Left hindlimb (tissue), 1 donor: ENCODE results near the gene ZNF521.

Experiments
- DNase-seq: peaks from one replicate; pipeline ENCODE4 v3.0.0-alpha.2; 2018

ZNF521 gene

GRCh38 chr18:25166113-25166512, 185.9 kb downstream of the ZNF521 start:
- DNase-seq = no peak

- no peak for DNase-seq
Observed at GRCh38 chr18:25164848-25165811, 186.8 kb downstream of the ZNF521 start.

DNA sequence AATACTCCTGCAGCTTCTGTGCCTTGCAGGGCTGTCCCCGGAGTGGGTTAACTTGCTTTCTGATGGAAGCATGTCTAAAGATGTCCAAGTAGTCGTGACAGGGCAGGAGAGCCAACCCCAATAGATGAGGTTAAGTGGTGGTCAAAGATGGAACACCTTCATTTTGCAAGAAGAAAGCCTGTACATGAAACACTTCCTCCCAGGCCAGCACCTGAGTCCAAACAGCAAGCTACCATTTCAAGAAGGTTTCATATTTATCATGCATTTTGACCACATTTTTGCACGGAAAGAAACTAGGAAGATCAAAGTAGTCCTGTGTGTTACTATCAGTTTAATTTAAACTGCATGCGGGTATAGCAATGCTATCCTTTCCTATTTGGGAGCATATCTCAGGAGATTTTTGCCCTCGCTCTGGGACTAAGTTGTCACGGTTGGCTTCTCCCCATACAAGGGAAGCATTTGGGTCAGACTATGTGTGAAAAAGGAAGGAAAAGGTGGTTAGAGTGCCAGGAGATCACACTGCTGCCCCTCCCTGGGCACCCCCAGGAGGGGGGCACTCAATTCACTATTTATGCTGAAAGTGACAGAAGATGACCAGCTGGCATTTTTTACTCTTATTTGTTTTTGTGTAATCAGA, 187.6 kb downstream of the ZNF521 start:
- no peak for DNase-seq

DNA sequence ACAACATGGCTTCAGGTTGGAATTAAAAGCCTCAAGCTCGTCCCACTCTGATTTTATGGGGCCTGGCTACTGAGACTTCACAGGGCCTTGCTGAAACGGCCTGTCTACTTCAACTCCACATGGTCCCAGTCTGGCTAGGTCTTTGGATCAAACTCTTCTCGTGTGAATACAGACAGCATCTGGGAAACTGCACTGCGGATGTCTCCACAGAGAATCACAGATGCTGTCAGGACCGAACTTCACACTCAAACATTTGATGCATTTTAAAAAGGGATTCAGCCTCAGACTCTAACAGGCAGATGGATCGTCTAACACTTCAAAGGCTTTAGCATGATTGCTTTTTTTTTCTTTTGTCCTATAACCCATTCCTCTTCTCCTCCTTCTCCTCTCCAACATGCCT, 198.5 kb downstream of the ZNF521 start:
- no peak for DNase-seq

DNA sequence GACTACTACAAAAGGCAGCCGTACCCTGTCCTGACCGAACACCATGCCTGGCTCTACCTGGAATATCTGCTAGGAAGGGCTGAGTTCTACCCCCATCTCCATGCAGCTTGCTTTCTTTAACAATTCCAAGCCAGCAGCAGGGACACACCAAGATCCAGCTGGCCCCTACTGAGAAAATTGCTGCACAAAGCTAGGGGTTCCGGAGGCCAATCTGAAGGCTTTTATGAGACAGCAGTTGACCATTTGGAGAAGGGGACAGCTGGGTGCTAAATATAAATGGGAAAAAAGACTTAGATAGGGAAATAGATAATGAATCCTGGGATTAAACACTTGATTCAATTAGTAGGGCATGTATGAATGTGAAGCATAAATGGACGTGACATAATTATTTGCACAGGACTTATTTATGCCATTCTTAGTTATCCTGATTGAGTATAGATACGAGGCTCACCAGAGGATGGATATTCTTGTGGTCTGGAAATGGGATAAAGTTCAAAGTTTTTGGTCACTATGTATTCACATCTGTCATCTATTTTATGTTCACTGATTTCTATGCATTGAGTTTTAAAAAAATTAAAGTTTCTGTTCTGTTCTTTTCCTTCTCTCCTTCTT, 204.0 kb downstream of the ZNF521 start:
- no peak for DNase-seq

GRCh38 chr18:25146512-25146910, 205.5 kb downstream of the ZNF521 start:
- no peak for DNase-seq

DNA sequence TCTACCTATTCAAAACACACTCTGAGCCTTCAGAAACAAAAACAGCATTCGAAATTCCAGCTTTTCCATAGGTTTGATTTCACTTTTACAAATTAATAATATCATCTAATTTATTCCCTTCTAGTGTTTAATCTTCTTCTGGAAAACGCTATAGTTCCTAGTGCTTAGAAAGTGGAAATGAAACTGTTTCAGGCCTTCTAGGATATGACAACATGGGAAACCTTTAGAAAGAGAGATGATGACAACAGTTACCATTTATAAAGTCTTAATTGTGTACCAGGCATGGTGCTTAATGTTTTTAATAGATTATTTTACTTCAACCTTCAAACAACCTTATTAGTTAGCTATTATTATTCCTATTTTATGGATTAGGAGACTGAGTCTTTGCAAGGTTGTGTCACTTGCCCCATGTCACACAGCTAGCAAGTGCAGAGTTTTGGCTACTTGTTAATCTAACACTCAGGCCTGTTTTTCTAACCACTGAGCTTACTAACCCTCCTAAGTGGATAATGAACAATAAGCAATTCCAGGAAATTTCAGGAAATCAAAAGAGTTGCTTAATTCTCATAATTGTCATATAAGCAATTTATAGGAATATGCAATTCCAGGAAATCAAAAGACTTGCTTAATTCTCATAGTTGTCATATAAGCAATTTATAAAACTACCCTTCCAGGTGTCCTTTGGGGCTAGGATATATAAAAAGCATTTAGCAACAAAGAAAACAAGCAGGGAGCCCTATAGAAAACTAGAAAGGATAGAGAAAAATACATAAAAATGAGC, 206.0 kb downstream of the ZNF521 start:
- no peak for DNase-seq

DNA sequence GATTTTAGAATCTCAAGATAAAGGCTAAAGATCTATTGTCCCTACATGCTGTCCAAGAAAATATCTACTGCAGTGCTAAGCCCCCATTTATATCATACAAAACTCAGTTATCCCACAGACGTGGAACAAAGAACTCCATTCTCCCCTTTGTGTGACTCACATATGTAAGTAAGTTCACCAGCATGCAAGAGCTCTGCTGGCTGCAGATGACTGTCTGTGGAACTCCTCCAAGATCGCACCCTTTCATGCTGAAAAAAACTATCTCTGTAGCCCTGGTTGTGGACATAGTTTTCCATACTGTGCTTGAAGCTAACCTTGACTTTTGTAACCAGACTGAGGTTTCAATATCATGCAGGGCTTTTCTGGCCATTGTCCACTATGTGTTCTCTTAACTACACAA, 207.1 kb downstream of the ZNF521 start:
- no peak for DNase-seq

- no peak for DNase-seq
Observed at GRCh38 chr18:25141886-25142285, 210.1 kb downstream of the ZNF521 start.

- DNase-seq = no peak
Observed at GRCh38 chr18:25141399-25141798, 210.6 kb downstream of the ZNF521 start.

- no peak for DNase-seq
Observed at GRCh38 chr18:25140962-25141308, 211.0 kb downstream of the ZNF521 start.

GRCh38 chr18:25140124-25140961, 211.6 kb downstream of the ZNF521 start:
- DNase-seq = no peak

DNA sequence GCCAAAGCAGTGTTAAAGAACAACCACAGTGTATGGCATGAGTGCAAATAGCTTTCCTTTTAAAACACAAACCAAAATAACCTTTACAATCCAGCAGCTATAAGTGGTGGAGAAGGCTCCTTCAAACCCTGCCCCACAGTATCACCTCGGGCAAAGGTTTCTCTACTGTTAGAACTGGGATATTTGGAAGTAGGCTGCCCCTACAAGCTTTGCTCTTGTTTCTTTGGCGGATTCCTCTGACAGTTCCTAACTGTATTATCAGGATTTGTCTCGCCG, 214.8 kb downstream of the ZNF521 start:
- no peak for DNase-seq

DNA sequence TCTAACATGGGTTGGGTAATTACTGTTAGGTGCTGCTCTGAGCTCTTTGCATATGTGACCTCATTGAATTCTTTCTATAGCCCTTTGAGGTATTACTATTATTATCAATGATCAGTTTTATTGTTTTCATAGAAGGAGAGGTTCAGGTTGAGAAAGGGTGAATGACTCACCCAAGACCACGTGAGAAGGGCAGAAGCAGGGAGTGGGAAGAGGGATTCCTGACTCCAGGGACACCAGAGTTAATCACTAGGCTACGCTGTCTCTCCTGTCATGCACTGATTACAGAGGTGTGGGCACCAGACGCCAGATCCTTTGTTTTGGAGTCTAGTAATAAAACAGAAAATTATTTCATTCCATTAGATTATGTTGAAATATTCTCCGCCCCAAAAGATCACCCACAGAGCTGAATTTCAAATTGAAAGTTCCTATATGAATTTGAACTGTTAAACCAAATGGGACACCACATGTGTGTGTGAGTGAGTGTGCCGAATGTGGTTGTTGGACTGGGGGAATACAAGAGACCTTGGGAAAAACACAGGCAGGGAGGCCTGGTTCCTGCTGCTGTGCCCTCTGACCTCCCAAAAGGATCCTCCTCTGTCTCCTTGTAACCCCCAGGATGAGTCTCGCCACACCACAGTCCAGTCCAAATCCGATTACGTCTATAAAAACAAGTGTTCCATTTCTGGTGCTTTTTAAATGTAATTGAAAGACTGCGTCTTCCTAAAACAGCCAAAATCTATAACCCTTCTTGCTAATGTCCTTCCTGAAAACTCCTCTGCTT, 215.4 kb downstream of the ZNF521 start:
- DNase-seq = no peak

- DNase-seq = no peak
Observed at GRCh38 chr18:25134861-25135260, 217.1 kb downstream of the ZNF521 start.

DNA sequence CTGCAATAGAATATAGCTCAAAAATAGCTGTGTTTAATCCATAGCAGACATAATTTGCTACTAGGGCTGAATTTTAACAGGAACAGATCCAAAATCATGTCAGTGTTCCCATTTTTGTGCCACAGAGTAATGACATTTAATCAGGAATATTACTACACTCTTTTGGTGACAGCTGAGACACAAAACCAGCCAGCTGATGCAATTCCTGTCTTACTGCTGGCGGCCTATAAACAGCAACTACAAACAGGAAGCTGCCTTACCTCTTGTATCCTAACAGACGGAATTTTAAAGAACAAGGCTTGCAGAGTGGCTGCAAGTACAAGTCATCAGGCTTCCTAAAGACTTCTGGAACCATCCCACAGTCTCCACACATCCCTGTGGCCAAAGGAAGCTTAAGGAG, 218.1 kb downstream of the ZNF521 start:
- DNase-seq = no peak

- no peak for DNase-seq
Observed at GRCh38 chr18:25132786-25133496, 219.0 kb downstream of the ZNF521 start.

GRCh38 chr18:25126751-25127150, 225.2 kb downstream of the ZNF521 start:
- DNase-seq = no peak

DNA sequence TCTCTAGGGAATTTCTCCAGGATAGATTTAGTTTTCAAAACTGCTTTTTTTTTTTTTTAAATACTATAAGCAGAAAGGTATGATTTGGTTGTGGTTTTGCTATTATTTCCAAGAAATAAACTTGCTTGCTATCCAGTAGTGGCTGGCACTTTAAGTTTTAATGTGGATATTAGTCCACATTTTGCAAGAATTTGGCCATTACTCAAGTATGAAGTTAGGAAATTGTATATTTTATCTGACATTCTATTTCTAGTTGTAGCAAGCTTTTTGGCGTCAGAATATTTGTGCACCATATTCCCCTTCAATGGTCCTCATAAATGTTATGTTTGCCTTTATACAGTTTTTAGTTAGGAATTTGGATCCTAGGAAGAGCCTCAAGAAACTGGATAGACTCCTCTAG, 226.3 kb downstream of the ZNF521 start:
- no peak for DNase-seq

DNA sequence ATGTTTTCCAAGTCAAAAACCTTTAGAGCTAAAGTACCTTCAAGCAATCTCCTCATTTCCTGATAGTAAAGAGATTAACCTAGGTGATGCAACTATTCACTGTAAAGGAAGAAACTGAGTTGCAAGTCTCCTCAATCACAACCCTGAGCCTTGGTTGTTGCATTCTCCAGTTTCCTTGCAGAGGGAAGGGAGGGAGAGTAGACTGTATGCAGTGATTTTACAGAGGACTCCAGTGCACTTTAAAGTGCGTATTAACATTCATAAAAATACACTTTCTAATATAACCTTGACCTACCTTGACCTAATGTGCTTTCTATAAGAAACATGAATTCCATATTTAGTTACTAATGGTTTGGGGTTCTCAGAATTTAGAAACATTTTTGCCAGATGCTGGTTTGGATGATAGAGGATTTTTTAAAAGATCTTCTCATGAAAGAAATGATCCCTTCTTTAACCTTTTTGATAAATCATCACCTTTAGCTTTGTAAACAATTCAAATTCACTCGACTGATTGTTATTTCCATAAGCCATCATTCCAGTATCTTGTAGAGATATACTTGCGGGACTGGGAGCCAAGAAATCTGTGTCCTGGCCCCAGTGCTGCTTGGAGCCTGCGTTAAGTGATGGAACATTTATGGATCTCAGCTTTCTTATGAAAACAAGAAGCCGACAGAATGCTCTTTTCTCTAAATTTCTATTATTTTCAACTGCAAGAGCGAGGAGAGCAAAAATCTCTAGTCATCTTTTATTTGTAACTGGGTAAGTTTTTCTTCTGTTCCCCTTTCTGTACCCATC, 228.3 kb downstream of the ZNF521 start:
- DNase-seq = no peak
